ENCODE results near the gene CIT. TPM values are rescaled to one million over a fixed set of nuclear protein-coding genes. Genes with fewer than 3 reads are reported as not detected.

CIT gene
- total and polyA plus RNA-seq, 9 of the 15 experiments (the other 6 are each of a cell fraction or from before 2014, with no cell fraction given) = 1.1 to 46.7 (median 21.3) TPM

GRCh38 chr12:119808441-119808840 is 68.7 kb downstream of the CIT start (continued):
- no peak for TF ChIP-seq ZBTB9 (CRISPR knock-in tag; IDR thresholded peaks at IDR 0.05)
- no peak for TF ChIP-seq ARID1B (IDR thresholded peaks at IDR 0.05)
- TF ChIP-seq KDM2B (CRISPR knock-in tag; IDR thresholded peaks at IDR 0.05) = no peak

GRCh38 chr12:119807380-119807779 is 69.7 kb downstream of the CIT start:
- Histone ChIP-seq H3K9me1 (ENCODE audit: control insufficient read depth, insufficient read depth, low read length) (no peaks in the 10 kb centered on the region), H3K9ac (ENCODE audit: insufficient read depth in 1 of 2, low read depth in 2 of 2, low read length in 2 of 2) (no peak overlapping the region), H3K27me3 (ENCODE audit: control insufficient read depth in 2 of 2, insufficient read depth in 2 of 2, low read length in 2 of 2) (no peaks in the 10 kb centered on the region), H3K79me2 (ENCODE audit: control insufficient read depth, insufficient read depth, low read length) (no peaks in the 10 kb centered on the region), H3K4me3 (no peak overlapping the region), H3K9me3 (replicated peaks; ENCODE audit: control insufficient read depth, insufficient read depth, low read depth, low read length) (no peaks in the 10 kb centered on the region), H3K27ac (ENCODE audit: extremely low read depth, low read depth, low read length) (no peak overlapping the region), H4K20me1 (replicated peaks; ENCODE audit: control insufficient read depth, insufficient read depth, low read length) (no peaks in the 10 kb centered on the region), H3K36me3 (ENCODE audit: control insufficient read depth, insufficient read depth, low read length) (peaks cover 19% of the 10 kb centered on the region; the same call in 2 of the 3 replicates), H2AFZ (ENCODE audit: low read depth, low read length) (no peak overlapping the region), H3K4me1 (replicated peaks in 1 of 2; ENCODE audit: control insufficient read depth in 2 of 2, insufficient read depth in 2 of 2, low read length in 2 of 2) (peaks cover 0 to 6% of the 10 kb centered on the region in 2 experiments; a peak in 2 of 5 replicates), H3K4me2 (ENCODE audit: insufficient read depth, low read length) (no peak overlapping the region)
- POLR2A ChIA-PET = interaction anchor here (0.6 kb wide), 1 partner anchor 223 kb away, joined by 3 read pairs; no protein-coding TSS in a partner anchor
- intact Hi-C loops (cut with micrococcal nuclease) = no loop called here
- in situ Hi-C loops (cut with MboI) = no loop called here
- CTCF ChIA-PET (ENCODE audit: low intra/inter-chr PET ratio) = no interaction called here
- no TSS peak for BruUV-seq (replicated peaks)
- TF ChIP-seq CSDE1 (IDR thresholded peaks at IDR 0.05) = no peak
- TF ChIP-seq EZH2 (IDR thresholded peaks at IDR 0.05; ENCODE audit: borderline replicate concordance, low read depth, low read length) = no peak
- no peak for TF ChIP-seq GTF3C2 (IDR thresholded peaks at IDR 0.05; ENCODE audit: borderline replicate concordance, extremely low read depth, insufficient read length)
- TF ChIP-seq PHF21A (IDR thresholded peaks at IDR 0.05; ENCODE audit: borderline replicate concordance, low read depth) = no peak
- TF ChIP-seq KLF10 (CRISPR knock-in tag; IDR thresholded peaks at IDR 0.05) = no peak
- no peak for TF ChIP-seq NBN (IDR thresholded peaks at IDR 0.05; ENCODE audit: low read depth)
- TF ChIP-seq TCF3 (CRISPR knock-in tag; IDR thresholded peaks at IDR 0.05) = no peak
- TF ChIP-seq IRF2 (CRISPR knock-in tag; IDR thresholded peaks at IDR 0.05) = no peak
- no peak for TF ChIP-seq SUPT5H (IDR thresholded peaks at IDR 0.05)
- TF ChIP-seq ESRRA (IDR thresholded peaks at IDR 0.05; ENCODE audit: borderline replicate concordance, low read depth) = no peak
- TF ChIP-seq TFAM (CRISPR knock-in tag; conservative IDR thresholded peaks at IDR 0.05) = no peak
- no peak for TF ChIP-seq GABPA (tag; conservative IDR thresholded peaks at IDR 0.05; ENCODE audit: low read depth)
- TF ChIP-seq ELF4 (CRISPR knock-in tag; IDR thresholded peaks at IDR 0.05) = no peak
- TF ChIP-seq ZNF121 (CRISPR knock-in tag; conservative IDR thresholded peaks at IDR 0.05) = no peak
- DNase-seq (ENCODE audit: extremely low read depth in 1 of 4, low spot score in 3 of 4) (no peak), FAIRE-seq (no peak), ATAC-seq (no peak)

All from K562 (cell line).